GM13977 (cell line): ENCODE measurements around the gene EPC2.

ENCODE experiments used
- DNase-seq: peaks from one replicate; pipeline ENCODE4 v3.0.0; 2012; ENCODE audit warnings: low spot score
- in situ Hi-C: fragments of 300-500 bp; cut with MboI; formaldehyde crosslinking; loops from one replicate; pipeline ENCODE4 v1.12.0; 2022; ENCODE audit warnings: low sequenced_read_pairs, low pct_unique_long_range_greater_than_20kb, mixed read lengths, inconsistent platforms; ENCODE audit not compliant: unreplicated experiment
- TF ChIP-seq, protein P1 (sequence below): IDR thresholded peaks from 2 replicates; pipeline ENCODE4 v1.5.1; 2012; ENCODE audit warnings: mild to moderate bottlenecking, control low read depth; ENCODE audit not compliant: insufficient read depth; ENCODE audit errors: extremely low read depth, missing control alignments

The EPC2 gene

DNA sequence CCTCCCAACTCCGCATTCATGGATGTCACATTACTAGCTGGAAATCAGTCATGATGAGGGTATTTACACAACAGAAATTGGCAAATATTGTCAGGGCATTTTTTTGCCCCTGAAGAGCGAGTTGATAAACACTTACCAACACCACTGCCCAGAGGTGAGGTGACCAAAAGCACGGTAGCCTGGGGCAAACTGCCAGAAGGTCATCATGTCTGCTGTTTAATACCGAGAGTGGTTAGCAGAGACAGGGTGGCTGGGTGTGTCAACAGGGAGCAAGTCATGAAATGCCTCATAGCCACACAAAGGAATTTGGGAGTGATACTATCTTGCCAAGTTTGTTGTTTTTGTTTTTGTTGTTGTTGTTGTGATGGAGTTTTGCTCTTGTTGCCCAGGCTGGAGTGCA, 37.0 kb upstream of the EPC2 start:
- TF ChIP-seq, protein P1, sequence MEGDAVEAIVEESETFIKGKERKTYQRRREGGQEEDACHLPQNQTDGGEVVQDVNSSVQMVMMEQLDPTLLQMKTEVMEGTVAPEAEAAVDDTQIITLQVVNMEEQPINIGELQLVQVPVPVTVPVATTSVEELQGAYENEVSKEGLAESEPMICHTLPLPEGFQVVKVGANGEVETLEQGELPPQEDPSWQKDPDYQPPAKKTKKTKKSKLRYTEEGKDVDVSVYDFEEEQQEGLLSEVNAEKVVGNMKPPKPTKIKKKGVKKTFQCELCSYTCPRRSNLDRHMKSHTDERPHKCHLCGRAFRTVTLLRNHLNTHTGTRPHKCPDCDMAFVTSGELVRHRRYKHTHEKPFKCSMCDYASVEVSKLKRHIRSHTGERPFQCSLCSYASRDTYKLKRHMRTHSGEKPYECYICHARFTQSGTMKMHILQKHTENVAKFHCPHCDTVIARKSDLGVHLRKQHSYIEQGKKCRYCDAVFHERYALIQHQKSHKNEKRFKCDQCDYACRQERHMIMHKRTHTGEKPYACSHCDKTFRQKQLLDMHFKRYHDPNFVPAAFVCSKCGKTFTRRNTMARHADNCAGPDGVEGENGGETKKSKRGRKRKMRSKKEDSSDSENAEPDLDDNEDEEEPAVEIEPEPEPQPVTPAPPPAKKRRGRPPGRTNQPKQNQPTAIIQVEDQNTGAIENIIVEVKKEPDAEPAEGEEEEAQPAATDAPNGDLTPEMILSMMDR: no peak
- DNase-seq: no peak
- in situ Hi-C loops: no loop called here

DNA sequence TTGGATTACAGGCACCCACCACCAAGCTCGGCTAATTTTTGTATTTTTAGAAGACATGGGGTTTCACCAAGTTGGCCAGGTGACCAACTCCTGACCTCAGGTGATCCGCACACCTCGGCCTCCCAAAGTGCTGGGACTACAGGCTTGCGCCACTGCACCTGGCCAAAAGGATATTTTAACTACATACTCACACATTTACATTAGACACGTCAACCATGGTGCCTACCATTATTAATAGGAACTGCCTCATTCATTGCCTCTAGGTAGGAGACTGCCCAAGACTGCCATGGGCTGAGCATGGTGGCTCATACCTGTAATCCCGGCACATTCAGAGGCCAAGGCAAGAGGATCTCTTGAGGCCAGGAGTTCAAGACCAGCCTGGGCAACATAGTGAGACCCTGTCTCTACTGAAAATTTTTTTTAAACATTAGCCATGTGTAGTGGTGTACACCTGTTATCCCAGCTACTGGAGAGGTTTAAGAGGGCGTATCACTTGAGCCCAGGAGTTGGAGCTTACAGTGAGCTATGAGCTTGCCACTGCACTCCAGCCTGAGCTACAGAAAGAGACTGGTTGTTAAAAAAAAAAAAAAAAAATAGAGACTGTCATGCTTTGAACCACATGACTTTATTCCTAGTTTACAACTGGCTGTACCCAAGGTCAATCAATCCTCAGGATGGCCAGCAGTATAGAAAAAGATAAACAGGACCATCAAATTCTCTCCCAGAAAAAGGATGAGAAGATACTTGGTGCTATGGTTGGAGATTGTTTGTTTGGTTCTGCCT, 31.1 kb upstream of the EPC2 start:
- TF ChIP-seq, protein P1: no peak
- DNase-seq: no peak
- in situ Hi-C loops: no loop called here

DNA sequence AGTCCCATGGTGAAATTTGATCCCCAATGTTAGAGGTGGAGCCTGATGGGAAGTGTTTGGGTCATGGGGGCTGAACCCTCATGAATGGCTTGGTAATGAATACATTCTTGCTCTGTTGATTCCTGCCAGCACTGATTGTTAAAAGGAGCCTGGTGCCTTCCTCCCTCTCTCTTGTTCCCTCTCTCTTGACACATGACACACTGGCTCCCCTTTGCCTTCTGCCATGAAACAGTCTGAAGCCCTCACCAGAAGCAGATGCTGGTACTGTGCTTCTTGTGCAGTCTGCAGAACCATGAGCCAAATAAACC, 30.6 kb upstream of the EPC2 start:
- TF ChIP-seq, protein P1: no peak
- DNase-seq: no peak
- in situ Hi-C loops: no loop called here

DNA sequence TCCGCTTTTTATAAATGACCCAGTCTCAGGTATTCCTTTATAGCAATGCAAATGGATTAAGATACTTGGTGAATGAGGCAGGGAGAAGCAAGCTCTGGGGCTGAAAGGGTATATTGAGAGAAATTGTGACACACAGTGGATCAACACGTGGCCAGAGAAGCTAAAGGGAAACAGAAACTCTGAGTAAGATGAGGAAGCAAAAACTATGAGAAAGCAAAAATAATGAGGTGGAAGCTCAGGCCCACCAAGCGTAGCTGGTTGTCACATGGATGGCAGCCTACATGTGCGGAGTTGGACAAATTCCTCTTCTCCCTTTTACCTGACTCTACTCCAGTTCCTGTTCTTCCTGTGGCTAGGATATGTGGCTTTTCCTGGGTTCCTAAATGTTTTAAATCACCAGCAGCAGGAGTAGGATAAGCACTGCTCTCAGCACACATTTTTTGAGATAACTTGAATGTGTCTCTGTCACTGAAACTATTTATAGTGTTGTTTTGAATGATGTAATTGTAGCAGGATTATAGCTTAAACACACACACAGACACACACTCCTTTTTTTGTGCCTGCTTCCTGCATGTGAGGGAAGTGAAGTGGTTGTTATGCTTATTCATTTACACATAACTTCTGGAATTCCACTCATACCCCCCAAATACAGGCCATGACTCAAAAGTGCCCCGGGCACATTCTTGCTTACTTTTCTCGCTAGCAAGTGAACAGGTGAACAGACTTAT, 30.1 kb upstream of the EPC2 start:
- peak; percentile 71 for DNase-seq
- in situ Hi-C loops: no loop called here
- TF ChIP-seq, protein P1: no peak

DNA sequence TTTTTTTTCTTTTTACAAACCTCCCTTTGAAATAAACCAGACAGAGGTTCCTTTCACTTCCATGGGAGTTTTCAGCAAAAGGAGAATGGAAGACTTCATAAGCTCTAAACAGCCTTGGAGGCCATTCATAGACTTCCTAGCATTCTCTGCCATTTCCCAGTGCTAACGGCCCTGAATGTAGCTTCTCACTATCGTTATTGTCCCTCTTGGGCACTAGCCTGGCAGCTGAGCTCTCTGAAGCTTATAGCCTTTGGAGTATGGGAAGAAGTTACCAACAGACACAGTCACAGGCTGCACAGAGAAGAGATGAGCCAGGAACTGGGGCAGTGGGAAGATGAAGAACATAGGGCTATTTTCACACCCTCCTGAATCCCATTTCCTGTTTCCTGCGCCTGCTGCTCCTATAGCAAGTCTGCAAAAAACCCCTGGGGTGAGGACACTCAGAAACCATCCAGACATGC, 29.1 kb upstream of the EPC2 start:
- DNase-seq: no peak
- TF ChIP-seq, protein P1: no peak
- in situ Hi-C loops: no loop called here

DNA sequence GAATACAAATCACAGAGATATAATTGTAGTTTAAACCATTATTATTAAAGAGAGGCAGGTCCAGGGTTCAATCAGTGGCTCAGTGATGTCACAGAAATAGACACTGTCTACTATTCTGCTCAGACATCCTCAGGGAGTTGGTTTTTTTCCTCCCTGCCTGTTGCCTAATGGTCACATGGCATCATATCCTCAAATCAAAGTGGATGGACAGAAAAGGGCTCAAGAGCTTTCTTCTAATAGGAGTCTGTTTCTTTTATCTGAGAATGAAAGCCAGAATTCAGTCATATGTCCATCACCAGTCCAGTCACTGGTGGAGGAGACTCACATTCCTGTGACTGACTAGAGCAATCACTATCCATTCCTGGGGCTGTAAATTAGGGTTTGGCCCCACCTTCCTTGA, 27.9 kb upstream of the EPC2 start:
- TF ChIP-seq, protein P1: no peak
- in situ Hi-C loops: no loop called here
- DNase-seq: no peak
